Frontal cortex (tissue), 4 donors: ENCODE measurements around the gene RFK. TPM values are rescaled to one million over a fixed set of nuclear protein-coding genes. Genes with fewer than 3 reads are reported as not detected.

Source experiments
- DNase-seq, 2 donors: peaks; one replicate each; pipeline ENCODE4 v3.0.0; 2012; ENCODE audit warnings: low spot score in 2 of 2
- FAIRE-seq: peaks from 2 replicates; lab custom pipeline; 2012; peaks lifted over from hg19 to GRCh38; lab: Jason Lieb, UNC
- total RNA-seq: library from RNA; depleted of rRNA; stranded (reverse); fragments of >200 nt; gene quantifications from one replicate; pipeline ENCODE4 v1.2.3, GENCODE V29; 2014
- donor health status: control.
- donor health status: control.
- donor health status: control.

RFK gene
- total RNA-seq, 1 donor from 2014 or later: 110 TPM

DNA sequence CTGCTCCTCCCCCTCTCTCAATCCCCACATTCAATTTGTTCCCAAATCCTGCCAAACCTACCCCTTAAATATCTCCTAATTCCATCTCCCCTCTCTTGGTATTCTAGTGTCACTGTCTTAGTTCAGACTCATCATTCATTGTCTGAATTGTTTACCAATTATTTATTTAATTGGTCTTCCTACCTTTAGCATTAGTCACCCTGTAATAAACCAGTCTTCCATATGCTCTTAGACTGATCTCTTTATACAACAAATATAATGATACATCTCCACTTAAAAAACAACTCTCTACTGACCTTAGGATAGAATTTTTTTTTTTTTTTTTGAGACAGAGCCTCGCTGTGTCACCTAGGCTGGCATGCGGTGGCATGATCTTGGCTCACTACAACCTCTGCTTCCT is 51.4 kb downstream of the RFK start:
- DNase-seq: no peak
- FAIRE-seq: no peak

DNA sequence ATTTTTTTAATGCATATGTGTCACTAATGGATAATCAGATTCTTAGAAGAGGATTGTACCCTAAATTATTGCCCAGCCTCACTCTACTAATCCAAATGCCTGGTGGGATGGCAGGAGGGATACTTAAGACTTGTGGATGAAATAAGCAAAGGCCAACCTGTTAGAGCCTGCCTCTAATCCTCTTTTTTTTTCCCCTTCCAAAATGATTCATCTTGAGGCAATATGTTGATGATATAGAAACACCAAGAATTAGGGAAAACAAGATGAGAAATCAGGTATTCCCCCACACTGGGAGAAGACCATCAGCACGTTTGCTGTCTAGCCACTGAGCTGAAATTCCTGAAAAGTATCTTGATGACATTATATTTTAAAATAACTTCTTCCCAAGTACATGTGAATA is 52.0 kb downstream of the RFK start:
- DNase-seq (no peak), FAIRE-seq (no peak)

DNA sequence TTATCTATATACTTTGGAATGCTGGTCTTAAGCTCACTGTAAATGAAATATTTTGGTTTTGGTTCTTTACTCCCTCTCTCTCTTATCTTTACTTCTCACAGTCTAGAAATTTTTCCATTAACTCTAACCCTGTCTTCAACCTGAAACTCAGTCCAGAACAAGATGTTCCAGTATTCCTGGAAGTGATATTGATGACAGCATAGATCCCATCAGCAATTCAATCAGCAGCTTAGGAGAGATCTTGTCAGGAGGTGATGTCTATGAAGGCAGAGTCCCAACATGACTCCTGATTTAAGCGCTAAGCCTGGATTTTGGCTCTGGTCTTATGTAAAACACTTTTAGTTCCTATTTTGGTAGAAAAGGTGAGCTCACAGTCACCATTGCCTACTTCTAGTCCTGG is 52.6 kb downstream of the RFK start:
- FAIRE-seq (no peak), DNase-seq (no peak)

DNA sequence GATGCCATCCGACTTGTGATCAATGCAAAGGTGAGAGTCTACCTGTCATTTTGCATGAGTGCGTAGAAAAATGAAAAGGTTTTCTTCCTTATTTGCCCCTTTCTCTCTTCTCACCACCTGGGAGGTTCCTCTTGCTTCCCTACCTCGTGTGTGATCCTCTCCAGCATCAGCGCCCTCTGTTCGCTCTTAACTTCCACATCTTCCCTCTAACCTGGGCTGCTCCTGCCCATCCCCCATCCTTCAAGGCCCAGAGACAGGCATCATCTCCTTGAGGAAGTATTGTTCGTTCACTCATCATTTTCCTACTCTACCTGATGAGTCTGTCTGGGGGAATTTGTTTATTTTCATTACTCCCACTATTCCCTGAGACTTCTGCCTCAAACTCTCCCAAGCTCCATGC is 55.8 kb downstream of the RFK start:
- no peak for DNase-seq
- FAIRE-seq: no peak

DNA sequence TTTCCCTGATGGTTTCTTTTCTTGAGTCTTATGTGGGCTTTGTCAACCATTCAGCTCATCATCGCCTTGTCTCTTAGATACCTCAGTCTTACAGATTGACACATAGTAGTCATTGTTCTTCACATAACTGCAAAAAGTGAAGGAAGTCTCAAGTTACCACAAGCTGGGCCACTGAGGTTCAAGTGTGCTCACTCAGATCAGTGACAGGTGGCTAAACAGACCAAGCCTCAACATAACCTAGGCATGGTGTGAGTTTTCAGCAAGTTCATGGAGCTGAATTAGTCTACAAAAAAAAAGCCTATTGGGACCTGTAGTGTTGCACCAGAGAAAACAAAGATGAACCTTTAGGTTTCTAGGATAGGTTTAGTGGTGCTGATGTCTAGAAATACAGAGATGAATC is 58.2 kb downstream of the RFK start:
- FAIRE-seq (no peak), DNase-seq (no peak)

Other genes with a start within 250 kb of the RFK start
- 6.9 TPM for gene GCNT1, start 64.8 kb upstream of the RFK start, total RNA-seq